ENCODE results near the gene NBAS.

DNA sequence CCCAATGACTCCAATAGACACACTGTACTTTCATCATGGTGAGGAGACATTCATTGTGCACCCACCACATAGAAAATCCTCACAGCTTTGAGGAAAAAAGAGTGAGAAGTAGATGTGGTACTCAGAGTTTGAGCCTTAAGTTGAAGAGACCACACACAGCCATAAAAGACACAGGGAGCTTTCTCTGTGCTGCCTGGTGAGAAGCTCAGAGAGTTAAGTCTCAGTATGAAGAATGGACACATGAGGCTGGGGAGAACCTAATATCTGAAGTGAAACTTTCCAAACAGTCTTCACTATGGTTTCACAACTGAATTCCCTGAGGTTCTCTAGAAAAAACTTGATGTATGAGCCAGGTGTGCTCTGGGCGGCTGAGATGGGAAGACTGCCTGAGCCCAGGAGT, 237.9 kb downstream of the NBAS start:
- TF ChIP-seq, protein P1, sequence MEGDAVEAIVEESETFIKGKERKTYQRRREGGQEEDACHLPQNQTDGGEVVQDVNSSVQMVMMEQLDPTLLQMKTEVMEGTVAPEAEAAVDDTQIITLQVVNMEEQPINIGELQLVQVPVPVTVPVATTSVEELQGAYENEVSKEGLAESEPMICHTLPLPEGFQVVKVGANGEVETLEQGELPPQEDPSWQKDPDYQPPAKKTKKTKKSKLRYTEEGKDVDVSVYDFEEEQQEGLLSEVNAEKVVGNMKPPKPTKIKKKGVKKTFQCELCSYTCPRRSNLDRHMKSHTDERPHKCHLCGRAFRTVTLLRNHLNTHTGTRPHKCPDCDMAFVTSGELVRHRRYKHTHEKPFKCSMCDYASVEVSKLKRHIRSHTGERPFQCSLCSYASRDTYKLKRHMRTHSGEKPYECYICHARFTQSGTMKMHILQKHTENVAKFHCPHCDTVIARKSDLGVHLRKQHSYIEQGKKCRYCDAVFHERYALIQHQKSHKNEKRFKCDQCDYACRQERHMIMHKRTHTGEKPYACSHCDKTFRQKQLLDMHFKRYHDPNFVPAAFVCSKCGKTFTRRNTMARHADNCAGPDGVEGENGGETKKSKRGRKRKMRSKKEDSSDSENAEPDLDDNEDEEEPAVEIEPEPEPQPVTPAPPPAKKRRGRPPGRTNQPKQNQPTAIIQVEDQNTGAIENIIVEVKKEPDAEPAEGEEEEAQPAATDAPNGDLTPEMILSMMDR (IDR thresholded peaks at IDR 0.05; ENCODE audit: low read length): no peak
- no peak for TF ChIP-seq EZH2 (IDR thresholded peaks at IDR 0.05; ENCODE audit: borderline replicate concordance, low read length)

All from OCI-LY1 (cell line).